GM19238 (cell line): Measurements from ENCODE around the gene CLEC14A.

Experiments
- DNase-seq: peaks from one replicate; pipeline ENCODE4 v3.0.0; 2011; ENCODE audit warnings: low spot score; ENCODE audit not compliant: insufficient read length

The CLEC14A gene

GRCh38 chr14:38205949-38206665, 49.8 kb downstream of the CLEC14A start:
- no peak for DNase-seq

GRCh38 chr14:38205119-38205813, 50.6 kb downstream of the CLEC14A start:
- no peak for DNase-seq

GRCh38 chr14:38204719-38205115, 51.2 kb downstream of the CLEC14A start:
- no peak for DNase-seq
